GM19238 (cell line): Measurements from ENCODE around the gene ATP2B2.
"Not testable (repeated sequence)": the region's sequence is repeated elsewhere in the genome, so short reads cannot be mapped to it uniquely, and the experiment has no call there.

Experiments used
- DNase-seq: peaks from one replicate; pipeline ENCODE4 v3.0.0; 2011; ENCODE audit warnings: low spot score; ENCODE audit not compliant: insufficient read length

The ATP2B2 gene

DNA sequence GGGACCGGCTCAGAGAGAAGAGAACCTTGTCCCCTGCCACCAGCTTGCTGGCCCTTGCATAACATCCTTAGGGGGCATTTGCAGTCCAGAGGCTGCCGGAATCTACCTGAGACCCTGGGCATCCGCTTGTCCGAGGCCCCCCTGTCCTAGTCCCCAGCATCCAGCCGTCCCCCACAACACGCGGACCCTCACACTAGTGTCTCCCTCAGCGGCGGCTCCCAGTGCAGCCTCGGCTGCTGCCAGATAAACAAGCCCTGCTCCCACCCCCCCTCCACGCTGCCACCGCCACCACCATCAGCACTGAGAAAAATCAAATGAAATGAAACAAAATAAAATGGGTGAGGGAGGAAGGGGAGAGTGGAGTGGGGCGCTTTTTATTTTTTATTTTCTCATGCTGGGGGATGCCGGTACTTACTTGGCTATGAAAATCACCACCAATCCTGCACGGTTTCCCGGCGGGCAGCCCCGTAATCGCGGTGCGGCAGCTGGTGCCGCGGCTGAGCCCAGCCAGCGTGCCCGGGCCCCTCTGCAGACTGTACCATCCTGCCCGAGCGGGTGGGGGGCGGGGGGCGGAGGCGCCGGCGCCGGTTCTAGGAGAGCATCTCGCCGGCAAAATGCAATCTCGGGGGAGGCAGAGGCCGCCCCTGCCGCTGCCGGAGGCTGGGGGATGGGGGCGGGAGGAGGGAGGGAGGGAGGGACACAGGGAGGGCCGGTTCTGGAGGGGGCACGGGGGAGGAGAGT is at the start of gene ATP2B2:
ATP2B2 (minus strand) TSS at position 537 of the 741 bp plus-strand sequence. CDS start 56,043 bp downstream, outside the sequence.
- no peak for DNase-seq

DNA sequence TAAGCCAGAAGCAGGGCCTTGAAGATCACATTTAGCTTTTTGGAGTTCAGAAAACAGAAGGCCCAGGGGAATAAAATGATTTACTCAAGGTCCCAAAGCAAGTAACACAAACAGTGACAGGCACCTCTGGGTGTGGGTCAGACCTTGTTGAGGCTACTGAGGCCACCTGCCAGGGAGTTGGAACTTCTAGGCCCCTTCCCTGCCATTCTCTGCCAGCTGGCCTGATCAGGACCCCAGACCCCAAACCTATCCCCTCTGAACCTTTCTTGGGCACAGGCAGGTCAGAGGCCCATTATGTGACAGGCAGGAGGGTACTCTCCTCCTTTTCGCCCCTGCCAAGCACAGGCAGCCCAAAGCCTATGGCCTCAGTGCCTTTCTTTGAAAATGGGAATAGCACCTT is 49.4 kb upstream of the ATP2B2 start:
- DNase-seq = no peak

DNA sequence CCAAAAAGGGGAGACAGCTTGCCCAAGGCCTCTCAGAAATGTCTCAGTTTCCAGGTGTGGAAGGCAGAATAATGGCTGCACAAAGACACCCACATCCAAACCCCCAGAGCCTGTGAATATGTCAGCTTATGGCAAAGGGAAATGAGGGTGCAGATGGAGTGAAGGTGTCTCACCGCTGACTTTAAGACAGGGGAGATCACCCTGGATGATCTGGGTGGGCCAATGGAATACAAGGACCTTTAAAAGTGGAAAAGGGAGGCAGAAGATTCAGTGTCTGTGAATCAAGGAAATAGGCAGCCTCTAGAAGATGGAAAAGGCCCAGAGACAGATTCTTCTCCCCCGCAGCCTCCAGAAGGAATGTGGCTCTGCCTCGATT is 48.8 kb upstream of the ATP2B2 start:
- DNase-seq = no peak

DNA sequence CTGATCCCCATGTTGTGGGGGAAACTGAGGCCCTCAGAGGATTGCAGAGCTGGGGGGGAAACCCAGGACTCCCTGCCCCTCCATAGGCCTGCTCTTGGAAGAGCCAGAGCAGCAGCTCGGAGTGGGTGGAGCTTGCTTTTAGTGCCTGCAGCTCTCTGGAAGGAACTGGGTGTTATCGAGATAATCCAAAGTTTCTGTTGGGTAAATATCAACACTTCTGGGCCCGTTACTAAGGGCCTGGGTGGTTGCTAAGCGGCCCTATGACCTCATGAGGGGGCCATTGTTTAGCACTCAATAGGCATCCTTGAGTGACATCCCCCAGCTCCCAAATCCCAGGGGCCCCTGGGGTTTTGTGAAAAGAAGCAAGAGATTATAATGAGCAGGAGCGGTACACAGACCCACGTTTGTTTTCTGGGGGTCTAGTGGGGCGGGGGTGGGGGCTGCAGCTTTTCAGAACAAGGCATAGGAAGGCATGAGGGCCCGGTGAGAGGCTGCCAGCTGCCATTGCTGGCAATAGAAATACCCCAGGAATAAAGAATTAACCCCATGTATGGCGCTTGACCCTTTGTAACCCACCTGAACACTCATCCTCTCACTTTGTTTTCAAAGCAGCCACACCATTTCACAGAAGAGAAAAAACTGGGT is 48.3 kb upstream of the ATP2B2 start:
- DNase-seq = no peak

DNA sequence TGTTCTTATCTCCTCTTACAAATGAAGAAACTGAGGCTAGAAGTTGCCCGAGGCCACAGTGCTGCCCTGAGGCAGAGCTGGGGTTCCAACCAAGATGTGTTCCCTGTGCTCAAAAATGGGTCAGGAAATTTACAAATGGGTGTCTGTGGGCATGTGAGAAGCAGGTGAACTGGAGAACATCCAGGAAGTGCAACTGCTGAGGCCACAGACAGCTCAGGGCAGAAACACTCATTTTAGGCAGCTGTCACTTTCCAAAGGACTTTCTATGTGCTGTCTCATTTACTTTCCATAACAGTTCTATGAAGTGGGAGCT is 47.2 kb upstream of the ATP2B2 start:
- DNase-seq = no peak

DNA sequence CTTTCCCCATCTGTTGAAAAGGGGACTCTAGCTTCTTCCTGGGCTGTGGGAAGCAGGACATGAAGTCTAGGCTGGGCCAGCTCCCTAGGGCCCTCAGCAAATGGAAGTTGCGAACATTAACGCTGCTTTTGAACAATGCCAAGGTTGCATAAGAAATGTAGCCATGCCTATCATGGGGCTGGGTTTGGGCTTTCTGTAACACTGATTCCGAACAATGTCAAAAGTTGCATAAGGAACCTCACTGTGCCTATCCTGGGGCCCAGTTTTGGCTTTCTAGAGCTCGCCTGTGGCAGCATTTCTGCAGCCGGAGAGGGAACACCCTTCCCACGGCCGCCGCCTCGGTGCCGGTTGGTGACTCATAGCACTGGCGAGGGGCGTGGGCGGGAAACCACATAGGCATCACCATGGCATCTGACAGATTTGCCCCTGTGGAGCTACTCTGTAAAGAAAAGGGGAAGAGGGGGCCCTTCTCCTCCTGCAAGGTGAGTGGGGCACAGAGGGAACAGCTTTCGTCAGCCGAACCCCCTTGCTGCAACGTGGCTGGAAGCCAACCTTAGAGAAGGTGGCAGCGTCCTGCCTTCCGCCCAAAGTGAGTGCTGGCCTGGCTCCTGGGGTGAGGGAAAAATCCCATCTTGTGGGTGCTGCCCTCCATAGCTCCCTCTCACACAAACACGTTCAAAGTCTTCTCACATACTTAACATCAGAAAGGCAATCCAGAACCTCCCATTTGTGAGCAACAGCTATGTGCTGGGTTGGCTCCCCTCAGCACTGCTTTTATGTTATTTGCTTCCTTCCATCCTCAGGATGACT is 46.6 kb upstream of the ATP2B2 start:
- no peak for DNase-seq

DNA sequence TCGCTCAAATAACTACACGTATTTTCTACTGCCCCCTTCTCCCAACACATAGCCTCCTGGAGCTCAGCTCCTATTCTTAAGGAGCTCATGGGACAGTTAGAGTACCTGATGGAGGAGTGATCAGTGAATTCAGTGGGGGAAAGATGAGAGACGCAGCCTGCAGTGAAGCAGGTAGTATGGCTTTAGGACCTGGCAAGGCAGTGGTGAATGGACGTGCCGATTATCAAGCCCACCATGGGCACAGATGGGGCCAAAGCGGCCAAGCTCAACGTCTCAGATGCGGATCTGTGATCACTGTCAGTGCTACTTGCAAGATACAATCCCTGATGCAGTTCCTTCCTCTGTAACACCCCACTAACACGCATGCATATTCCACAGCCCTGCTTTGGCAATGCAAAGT is 45.8 kb upstream of the ATP2B2 start:
- DNase-seq = no peak

DNA sequence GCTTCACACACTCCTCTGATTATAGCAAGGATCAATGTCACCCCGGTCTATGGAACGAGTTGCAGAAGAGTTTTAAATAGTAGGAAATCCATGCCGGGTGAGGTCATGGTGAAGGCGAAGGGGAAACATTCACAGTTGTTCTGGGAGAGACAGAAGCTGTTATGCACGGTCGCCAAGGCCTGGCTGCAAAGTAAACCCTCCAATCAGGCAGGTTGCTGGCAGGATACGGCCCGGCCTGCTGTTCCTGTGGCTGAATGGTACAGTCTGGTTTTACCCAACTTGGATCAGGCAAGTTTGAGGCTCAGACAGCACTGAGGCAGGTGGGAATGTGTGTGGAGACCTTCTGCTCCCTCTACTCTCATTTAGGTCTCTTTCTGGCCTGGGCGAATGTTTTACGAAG is 45.3 kb upstream of the ATP2B2 start:
- DNase-seq = no peak

DNA sequence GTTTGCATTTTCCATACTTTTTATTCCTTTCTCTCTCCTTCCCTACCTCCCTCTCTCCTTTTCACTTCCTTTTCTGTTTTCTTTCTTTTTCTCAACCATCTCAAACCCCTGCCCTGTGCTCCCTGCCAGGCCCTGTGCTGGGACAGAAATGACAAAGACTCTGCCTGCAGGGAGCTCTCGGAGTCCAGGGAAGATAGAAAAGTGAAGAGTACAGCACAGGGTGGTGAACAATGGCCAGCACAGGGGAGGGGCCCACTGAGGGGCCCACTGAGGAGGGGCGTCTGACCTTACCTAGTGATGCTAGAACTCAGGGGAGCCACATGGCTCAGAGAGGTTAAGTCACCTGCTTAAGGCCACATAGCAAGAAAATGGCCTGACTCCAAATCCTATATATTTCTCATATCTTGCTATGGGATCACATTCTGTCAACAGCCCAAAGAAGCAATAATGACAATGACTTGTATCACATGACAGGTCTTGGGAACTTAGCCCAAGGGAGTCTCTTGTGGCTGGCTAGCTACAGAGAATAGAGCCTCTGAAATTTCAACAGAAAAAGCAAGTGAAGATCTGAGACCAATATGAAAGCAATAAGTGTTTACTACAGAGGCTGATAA is 44.3 kb upstream of the ATP2B2 start:
- no peak for DNase-seq

DNA sequence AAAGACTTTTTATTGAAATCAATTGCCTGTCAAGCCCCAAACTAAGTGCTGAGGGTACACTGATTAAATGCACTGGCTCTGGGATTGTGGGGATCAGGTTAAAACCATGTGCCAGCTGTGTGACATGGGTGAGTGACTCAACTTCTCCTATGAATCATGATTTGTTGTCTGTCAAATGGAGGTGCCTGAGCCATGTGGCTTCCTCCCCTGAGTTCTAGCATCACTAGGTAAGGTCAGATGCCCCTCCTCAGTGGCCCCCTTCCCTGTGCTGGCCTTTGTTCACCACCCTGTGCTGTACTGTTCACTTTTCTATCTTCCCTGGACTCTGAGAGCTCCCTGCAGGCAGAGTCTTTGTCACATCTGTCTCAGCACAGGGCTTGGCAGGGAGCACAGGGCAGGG is 43.6 kb upstream of the ATP2B2 start:
- DNase-seq = no peak

DNA sequence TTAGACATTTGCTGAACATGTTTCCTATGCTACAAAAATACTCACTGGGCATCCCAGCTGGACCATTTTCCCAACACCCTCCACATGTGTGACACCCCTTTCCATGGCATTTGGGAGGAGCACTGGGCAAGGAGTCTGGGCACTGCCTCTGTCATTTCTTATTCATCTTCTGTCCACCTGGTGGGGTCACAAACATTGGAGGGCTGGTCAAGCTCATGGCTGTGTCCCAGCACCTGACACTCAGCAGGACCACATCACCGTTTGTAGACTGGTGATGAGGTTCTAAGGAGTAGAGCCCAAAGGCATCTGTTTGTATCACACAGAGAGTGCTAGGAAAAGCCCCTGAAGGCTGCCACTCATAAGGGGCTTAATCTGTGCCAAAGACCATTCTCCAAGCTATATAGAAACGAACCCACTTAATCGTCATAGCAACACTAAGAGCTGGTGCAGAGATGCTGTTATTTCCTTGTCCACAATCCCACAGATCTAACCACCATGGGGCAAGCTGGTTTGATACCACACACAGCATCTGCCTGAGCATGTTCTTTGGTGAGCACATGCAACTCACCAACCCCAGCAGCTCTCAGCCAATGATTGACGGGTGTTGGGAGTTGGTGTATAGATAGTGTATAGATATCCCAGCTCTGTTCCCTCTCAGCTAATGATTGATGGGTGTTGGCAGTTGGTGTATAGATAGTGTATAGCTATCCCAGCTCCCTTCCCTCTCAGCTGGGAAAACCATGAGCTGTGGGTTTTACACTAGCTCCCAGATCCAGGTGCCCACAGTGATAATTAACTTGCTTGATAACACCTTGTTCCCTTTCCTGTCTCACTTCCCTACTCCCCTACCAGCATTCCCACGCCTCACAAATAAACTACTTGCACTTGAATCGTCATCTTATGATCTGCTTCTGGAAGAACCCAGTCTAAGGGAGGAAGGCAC is 42.7 kb upstream of the ATP2B2 start:
- DNase-seq = no peak

DNA sequence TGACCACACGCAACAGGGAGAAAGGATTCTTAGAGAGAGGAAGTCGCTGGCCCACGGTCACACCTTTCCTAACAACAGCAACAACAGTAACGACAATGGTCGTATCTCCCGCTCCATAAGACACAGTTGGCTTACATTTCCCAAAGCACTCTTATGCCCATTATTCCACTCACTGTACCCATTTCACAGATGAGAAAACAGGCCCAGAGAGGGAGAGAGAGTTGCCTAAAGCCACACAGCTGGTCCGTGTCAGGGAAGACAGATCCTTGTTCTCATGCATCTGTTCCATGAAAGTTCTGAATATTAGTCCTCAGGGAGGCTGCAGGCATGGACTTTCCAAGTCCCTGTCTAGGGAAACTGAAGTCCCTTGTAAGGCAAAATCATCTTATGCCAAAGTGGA is 42.0 kb upstream of the ATP2B2 start:
- no peak for DNase-seq

DNA sequence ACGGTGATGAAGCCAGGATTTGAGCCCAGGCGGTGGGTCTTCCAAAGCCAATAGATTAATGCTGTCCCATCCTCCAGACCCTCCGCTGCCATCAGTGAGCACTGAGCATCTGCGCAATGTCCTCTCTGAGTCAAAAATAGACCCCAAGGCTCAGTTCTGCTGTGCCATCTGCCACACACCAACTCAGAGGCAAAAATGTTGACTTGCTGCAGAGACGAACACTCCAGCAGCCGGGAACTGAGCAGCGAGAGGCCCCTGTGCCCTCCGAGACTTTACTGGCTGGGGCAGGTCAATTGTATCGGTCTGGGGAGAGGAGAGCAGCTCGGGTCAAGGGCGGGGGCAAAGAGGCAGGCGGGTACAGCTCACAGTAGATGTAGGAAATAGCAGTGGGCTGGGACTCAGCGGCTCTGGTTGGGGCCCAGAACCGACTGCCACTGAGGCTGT is 41.5 kb upstream of the ATP2B2 start:
- DNase-seq = no peak

DNA sequence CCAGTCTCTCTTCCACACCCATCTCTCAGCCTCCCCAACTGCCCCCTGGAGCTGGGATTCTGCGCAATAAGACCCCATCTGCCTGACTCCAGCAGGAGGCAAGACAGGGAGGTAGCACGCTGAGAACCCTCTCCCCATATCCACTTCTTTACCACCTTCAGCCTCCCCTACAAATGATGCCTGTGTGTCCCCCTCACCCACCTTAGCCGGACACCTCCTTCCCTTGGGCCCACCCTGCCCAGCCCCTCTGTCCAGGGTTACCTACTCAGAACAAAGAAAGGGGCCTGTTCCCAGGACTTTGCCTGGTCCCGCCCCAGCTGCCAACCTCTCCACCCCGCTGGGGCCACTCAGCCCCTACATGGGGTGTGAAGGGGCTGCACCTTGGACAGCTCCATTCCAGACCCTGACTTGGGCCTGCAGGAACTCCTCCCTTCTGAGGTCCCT is 40.8 kb upstream of the ATP2B2 start:
- no peak for DNase-seq

DNA sequence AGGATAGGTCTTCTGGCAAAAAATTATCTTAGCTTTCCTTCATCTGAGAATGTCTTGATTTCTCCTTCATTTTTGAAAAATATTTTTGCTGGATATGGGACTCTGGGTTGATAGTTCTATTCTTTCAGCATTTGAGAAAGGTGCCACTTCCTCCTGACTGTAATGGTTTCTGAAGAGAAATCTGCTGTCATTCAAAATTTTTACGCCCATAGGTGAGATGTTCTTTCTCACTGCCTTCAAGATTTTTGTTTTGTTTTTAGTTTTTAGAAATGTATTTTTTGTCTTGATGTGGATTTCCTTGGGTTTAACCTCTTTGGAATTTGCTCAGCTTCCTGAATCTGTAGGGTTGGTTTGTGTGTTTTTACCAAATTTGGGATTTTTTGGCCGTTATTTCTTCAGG is 37.1 kb upstream of the ATP2B2 start:
- no peak for DNase-seq

DNA sequence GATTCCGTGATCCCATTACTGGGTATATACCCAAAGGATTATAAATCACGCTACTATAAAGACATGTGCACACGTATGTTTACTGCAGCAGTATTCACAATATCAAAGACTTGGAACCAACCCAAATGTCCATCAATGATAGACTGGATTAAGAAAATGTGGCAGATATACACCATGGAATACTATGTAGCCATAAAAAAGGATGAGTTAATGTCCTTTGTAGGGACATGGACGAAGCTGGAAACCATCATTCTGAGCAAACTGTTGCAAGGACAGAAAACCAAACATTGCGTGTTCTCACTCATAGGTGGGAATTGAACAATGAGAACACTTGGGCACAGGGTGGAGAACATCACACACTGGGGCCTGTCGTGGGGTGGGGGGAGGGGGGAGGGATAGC is 35.0 kb upstream of the ATP2B2 start:
- DNase-seq = not testable (repeated sequence)

DNA sequence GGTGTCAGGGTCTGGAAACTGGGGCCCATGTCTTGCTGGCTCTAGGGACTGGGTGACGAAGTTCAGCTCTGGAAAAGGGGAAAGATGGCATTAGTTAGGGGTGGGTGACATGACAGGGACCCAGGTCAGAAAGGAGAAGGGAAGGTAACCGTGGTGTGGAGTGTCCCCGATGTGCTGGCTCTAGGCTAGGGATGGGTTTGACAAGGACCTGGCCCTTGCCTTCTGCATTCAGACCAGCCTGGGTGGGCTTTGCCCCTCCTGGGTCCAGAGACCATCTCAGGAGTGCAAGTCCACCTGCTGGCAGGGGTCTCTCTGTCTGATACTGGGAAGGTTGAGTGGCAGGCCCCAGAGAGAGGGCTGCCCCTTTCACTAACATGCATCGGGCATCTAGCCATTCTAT is 28.7 kb upstream of the ATP2B2 start:
- no peak for DNase-seq

DNA sequence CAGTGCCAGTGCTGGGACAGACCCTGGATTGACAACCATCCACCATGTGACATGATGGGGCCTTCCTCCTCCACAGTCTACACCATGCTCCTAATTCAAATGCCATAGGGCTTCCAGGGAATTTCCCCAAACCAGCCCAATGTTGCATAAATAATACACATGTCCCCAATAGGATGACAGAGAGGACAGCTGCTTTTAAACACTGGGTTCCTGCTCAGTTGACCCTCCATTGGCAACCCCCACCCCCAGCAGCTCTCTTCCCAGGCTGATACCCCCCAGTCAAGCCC is 28.3 kb upstream of the ATP2B2 start:
- DNase-seq = no peak

DNA sequence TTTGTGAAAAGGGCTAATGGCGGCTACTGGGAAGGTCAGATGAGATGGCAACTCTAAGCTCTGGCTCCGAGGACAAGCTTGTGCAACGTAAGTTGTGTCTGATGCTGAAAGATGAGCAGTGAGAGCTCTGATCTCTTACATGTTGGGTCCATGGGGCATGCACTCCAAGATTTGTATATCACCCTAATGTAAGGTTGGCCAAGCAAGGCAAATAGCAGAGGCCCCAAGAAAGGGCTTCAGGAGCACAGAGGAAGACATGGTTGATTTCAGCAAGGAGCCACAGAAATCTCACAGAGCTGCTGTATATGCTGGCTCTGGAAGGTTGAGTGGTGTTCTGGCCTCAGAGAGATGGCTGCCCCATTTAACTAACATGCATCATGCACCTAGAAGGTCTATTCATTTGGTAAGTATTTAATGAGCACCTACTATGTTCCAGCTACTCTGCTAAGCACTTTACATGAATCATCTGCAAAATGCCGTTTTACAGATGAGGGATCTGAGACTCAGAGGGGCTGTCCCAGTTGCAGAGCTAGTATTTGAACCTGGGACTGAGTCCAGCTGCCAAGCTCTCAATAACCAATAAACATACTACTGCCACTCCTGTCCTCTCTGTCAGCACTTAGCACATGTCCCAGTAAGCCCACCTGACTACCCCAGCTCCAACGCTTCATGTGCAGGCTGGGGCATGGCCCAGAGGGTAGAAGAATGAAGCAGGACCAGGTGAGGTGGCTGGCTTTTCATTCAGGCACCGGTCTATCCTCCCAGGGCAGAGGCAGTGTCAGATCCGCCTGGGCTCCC is 27.8 kb upstream of the ATP2B2 start:
- no peak for DNase-seq

DNA sequence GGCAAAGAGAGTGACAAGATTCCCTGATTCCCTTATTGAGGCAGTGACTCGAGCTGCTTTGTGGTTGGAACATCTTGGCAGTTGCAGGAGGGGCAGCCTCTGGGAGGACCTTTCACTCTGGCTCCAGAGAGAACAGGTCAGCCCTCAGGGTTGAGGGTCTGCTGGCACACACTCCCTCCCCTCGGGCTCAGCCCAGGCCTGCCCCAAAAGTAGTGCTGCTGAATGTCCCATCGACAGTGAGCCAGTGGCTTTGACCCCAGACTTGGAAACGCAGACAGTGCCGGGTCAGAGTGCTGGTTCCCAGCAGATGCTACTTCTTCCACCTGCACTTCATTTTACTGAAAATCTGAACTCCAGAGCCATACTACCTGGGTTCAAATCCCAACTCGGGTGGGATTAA is 25.6 kb upstream of the ATP2B2 start:
- no peak for DNase-seq
